GM18868 (cell line): Measurements from ENCODE around the gene SRSF7.
"Not testable (repeated sequence)": the region's sequence is repeated elsewhere in the genome, so short reads cannot be mapped to it uniquely, and the experiment has no call there.

Experiments used
- ATAC-seq: cut with Tn5 transposase; IDR thresholded peaks from one replicate; pipeline ENCODE4 v1.9.1; 2021; ENCODE audit warnings: mild to moderate bottlenecking, moderate library complexity; ENCODE audit not compliant: unreplicated experiment

Gene SRSF7

GRCh38 chr2:38754506-38754905 is 3.3 kb upstream of the SRSF7 start:
- ATAC-seq = no peak

GRCh38 chr2:38754049-38754448 is 2.9 kb upstream of the SRSF7 start:
- ATAC-seq = no peak

- ATAC-seq = no peak
Measured at GRCh38 chr2:38751596-38752410, 642 bp upstream of the SRSF7 start.

GRCh38 chr2:38750011-38750890 is 910 bp downstream of the SRSF7 start:
- ATAC-seq = peak; percentile 35

- ATAC-seq = no peak
Measured at GRCh38 chr2:38748943-38749804, 2.0 kb downstream of the SRSF7 start.

GRCh38 chr2:38748391-38748790 is 2.8 kb downstream of the SRSF7 start:
- no peak for ATAC-seq

GRCh38 chr2:38747819-38748218 is 3.3 kb downstream of the SRSF7 start:
- ATAC-seq = no peak

GRCh38 chr2:38747007-38747424 is 4.1 kb downstream of the SRSF7 start:
- ATAC-seq = no peak

GRCh38 chr2:38745267-38745666 is 5.9 kb downstream of the SRSF7 start:
- no peak for ATAC-seq

- ATAC-seq = no peak
Measured at GRCh38 chr2:38744399-38744780, 6.8 kb downstream of the SRSF7 start.

GRCh38 chr2:38743672-38744398 is 7.3 kb downstream of the SRSF7 start:
- no peak for ATAC-seq

- no peak for ATAC-seq
Measured at GRCh38 chr2:38742797-38743559, 8.2 kb downstream of the SRSF7 start.

- no peak for ATAC-seq
Measured at GRCh38 chr2:38740851-38741731, 10.1 kb downstream of the SRSF7 start.

- ATAC-seq = no peak
Measured at GRCh38 chr2:38739524-38739923, 11.6 kb downstream of the SRSF7 start.

GRCh38 chr2:38737925-38738324 is 13.2 kb downstream of the SRSF7 start:
- ATAC-seq = no peak

GRCh38 chr2:38737000-38737698 is 14.0 kb downstream of the SRSF7 start:
- not testable (repeated sequence) for ATAC-seq

- ATAC-seq = no peak
Measured at GRCh38 chr2:38735999-38736320, 15.2 kb downstream of the SRSF7 start.
